ENCODE results near the gene NUDT3.
"Not testable (repeated sequence)": the region's sequence is repeated elsewhere in the genome, so short reads cannot be mapped to it uniquely, and the experiment has no call there.

The NUDT3 gene

DNA sequence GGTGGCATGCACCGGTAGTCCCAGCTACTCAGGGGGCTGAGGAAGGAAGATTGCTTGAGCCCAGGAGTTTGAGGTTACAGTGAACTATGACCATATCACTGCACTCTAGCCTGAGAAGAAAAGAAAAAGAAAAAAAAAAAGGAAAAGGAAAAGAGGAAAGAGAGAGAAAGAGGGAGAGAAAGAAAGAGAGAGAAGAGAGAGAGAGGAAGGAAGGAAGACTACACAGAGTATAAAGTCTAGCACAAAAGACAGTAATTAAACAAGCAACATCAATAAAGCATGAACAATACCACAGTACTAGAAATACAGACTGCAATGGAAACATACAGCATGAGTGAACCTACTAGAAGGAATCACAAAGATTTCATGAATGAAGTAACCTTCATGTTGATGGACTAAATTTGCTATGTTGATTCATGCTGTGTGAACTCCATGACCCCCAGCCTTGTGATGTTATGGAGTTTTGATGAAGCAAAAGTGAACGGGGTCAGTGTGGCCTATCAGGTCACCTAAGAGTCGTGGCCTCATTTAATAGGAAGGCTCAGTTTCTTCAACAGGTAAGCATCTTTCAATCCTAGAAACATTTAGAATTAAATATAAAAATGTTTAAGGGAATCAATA is 57.6 kb downstream of the NUDT3 start:
- no peak for TF ChIP-seq CTCF (IDR thresholded peaks at IDR 0.05; ENCODE audit: borderline replicate concordance, insufficient read depth, low read depth, low read length)
- H3K4me3 ChIP-seq (ENCODE audit: low read depth, low read length), result no peak overlapping the region

DNA sequence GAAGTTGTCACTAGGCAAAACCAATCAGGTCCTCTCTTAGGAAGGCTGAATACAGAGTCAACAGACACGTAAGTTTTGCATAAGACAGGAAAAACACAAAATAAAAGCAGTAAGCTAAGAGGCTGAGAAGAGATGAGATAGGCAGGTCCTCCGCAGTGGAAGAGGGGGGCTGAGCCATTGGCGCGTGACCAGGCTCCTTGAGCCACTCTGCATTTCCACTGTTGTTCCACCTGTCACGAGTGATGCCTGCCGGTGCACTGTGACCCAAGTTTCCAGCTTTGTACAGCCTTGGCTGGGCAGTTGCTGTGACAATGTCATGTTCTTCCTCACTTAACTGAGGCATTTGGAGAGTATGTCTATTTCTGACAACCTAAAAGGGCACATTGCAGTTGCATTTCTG is 58.6 kb downstream of the NUDT3 start:
- H3K4me3 ChIP-seq (ENCODE audit: low read depth, low read length), result no peak overlapping the region
- no peak for TF ChIP-seq CTCF (IDR thresholded peaks at IDR 0.05; ENCODE audit: borderline replicate concordance, insufficient read depth, low read depth, low read length)

GRCh38 chr6:34332251-34333198 is 59.9 kb downstream of the NUDT3 start:
- TF ChIP-seq CTCF (IDR thresholded peaks at IDR 0.05; ENCODE audit: borderline replicate concordance, insufficient read depth, low read depth, low read length), result no peak
- no peak overlapping the region for H3K4me3 ChIP-seq (ENCODE audit: low read depth, low read length)

GRCh38 chr6:34331371-34332050 is 61.0 kb downstream of the NUDT3 start:
- H3K4me3 ChIP-seq (ENCODE audit: low read depth, low read length), result no peak overlapping the region
- TF ChIP-seq CTCF (IDR thresholded peaks at IDR 0.05; ENCODE audit: borderline replicate concordance, insufficient read depth, low read depth, low read length), result no peak

DNA sequence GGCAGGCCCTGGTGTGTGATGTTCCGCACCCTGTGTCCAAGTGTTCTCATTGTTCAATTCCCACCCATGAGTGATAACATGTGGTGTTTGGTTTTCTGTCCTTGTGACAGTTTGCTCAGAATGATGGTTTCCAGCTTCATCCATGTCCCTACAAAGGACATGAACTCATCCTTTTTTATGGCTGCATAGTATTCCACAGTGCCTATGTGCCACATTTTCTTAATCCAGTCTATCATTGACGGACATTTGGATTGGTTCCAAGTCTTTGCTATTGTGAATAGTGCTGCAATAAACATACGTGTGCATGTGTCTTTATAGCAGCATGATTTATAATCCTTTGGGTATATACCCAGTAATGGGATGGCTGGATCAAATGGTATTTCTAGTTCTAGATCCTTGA is 62.7 kb downstream of the NUDT3 start:
- H3K4me3 ChIP-seq (ENCODE audit: low read depth, low read length), result not testable (repeated sequence)

DNA sequence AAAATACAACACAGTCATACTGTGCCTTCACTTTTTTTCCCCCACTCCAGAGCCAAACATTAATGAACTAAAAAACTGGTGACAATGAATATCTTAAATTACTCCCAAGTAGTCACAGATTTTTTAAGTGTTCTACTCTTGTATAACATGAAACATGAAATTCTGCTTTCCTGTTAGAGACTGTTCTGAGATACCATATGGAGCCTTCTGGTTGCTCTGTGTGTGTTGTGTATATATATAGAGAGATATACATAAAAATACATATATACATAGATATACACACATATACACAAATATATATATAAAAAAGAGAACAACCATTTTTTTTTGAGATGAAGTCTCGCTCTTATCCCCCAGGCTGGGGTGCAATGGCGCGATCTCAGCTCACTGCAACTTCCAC is 63.5 kb downstream of the NUDT3 start:
- no peak overlapping the region for H3K4me3 ChIP-seq (ENCODE audit: low read depth, low read length)
- TF ChIP-seq CTCF (IDR thresholded peaks at IDR 0.05; ENCODE audit: borderline replicate concordance, insufficient read depth, low read depth, low read length), result no peak

DNA sequence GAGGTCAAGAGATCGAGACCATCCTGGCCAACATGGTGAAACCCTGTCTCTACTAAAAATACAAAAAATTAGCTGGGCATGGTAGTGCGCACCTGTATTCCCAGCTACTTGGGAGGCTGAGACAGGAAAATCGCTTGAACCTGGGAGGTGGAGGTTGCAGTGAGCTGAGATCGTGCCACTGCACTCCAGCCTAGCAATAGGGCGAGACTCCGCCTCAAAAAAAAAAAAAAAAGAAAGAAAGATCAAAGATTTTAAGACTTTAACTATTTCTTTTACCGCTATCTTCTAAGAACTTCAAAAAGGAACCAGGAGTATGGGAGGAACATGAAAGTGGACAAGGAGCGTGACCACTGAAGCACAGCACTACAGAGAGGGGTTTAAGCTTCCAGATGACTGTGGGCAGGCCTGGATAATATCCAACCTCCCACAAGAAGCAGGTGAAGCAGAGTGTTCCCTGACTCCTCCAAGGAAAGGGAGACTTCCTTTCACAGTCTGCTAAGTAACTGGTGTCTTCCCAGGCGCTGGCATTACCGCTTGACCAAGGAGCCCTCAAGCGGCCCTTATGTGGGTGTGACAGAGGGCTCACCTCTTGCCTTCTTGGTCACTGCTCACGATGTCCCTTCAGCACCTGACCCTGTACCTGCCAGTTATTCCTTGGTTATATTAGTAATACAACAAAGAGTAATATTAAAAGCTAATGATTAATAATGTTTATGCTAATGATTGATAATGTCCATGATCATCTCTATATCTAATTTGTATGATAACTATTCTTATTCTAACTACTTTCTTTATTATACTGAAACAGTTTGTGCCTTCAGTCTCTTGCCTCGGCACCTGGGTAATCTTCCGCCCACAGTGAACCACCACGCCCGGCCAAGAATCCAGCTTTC is 64.9 kb downstream of the NUDT3 start:
- not testable (repeated sequence) for H3K4me3 ChIP-seq (ENCODE audit: low read depth, low read length)

All from GM12875 (cell line).